Osteocyte (in vitro differentiated cells): Measurements from ENCODE around the gene DHX38. TPM values are rescaled to one million over a fixed set of nuclear protein-coding genes. Genes with fewer than 3 reads are reported as not detected.

Experiments
- DNase-seq: peaks from one replicate; pipeline ENCODE4 v3.0.0; 2021; ENCODE audit warnings: mixed read lengths; ENCODE audit not compliant: unreplicated experiment; ENCODE audit errors: extremely low spot score
- H3K27ac Mint-ChIP-seq: one replicate; pipeline ENCODE4 v1.8.0; 2021; ENCODE audit warnings: mild to moderate bottlenecking, mixed read lengths; ENCODE audit not compliant: unreplicated experiment
- H3K27me3 Mint-ChIP-seq: one replicate; pipeline ENCODE4 v1.8.0; 2021; ENCODE audit warnings: mixed read lengths; ENCODE audit not compliant: unreplicated experiment
- H3K36me3 Mint-ChIP-seq: one replicate; pipeline ENCODE4 v1.8.0; 2021; ENCODE audit warnings: mixed read lengths; ENCODE audit not compliant: unreplicated experiment
- H3K4me1 Mint-ChIP-seq: one replicate; pipeline ENCODE4 v1.8.0; 2021; ENCODE audit warnings: mixed read lengths; ENCODE audit not compliant: unreplicated experiment
- H3K4me3 Mint-ChIP-seq: one replicate; pipeline ENCODE4 v1.8.0; 2021; ENCODE audit warnings: mild to moderate bottlenecking, moderate library complexity, mixed read lengths; ENCODE audit not compliant: unreplicated experiment
- H3K9me3 Mint-ChIP-seq: one replicate; pipeline ENCODE4 v1.8.0; 2021; ENCODE audit warnings: mixed read lengths; ENCODE audit not compliant: unreplicated experiment
- CTCF ChIP-seq: fragments of 200-600 bp; sonication (generic); IDR thresholded peaks from 2 replicates; pipeline ENCODE4 v1.5.0; 2021; ENCODE audit warnings: antibody characterized with exemption, mild to moderate bottlenecking, moderate library complexity
- total RNA-seq: library from RNA; stranded (reverse); gene quantifications from 2 replicates; pipeline ENCODE4 v1.2.1, GENCODE V29; 2021

Gene DHX38
- total RNA-seq, 1 donor from 2014 or later = 59.3 TPM

GRCh38 chr16:72110662-72111615 lies 17.3 kb downstream of the DHX38 start:
- DNase-seq = no peak
- no peak overlapping the region for H3K27ac Mint-ChIP-seq
- no peak for TF ChIP-seq CTCF
- peaks cover 60% of the 10 kb centered on the region for H3K36me3 Mint-ChIP-seq
- H3K4me1 Mint-ChIP-seq = no peaks in the 10 kb centered on the region
- H3K4me3 Mint-ChIP-seq = no peak overlapping the region
- no peaks in the 10 kb centered on the region for H3K27me3 Mint-ChIP-seq
- H3K9me3 Mint-ChIP-seq = peaks cover 10% of the 10 kb centered on the region

GRCh38 chr16:72111657-72112451 lies 18.2 kb downstream of the DHX38 start:
- Mint-ChIP-seq H3K27ac (no peak overlapping the region), H3K27me3 (no peaks in the 10 kb centered on the region), H3K4me3 (no peak overlapping the region), H3K4me1 (no peaks in the 10 kb centered on the region), H3K9me3 (peaks cover 10% of the 10 kb centered on the region), H3K36me3 (peaks cover 52% of the 10 kb centered on the region)
- DNase-seq = no peak
- no peak for TF ChIP-seq CTCF

- Mint-ChIP-seq H3K36me3 (peaks cover 46% of the 10 kb centered on the region), H3K27ac (no peak overlapping the region), H3K4me3 (no peak overlapping the region), H3K9me3 (peaks cover 10% of the 10 kb centered on the region), H3K27me3 (no peaks in the 10 kb centered on the region), H3K4me1 (no peaks in the 10 kb centered on the region)
- no peak for TF ChIP-seq CTCF
- DNase-seq = no peak
These were observed 18.8 kb downstream of the DHX38 start for GRCh38 chr16:72112452-72112792.

- no peak for TF ChIP-seq CTCF
- Mint-ChIP-seq H3K4me1 (no peaks in the 10 kb centered on the region), H3K9me3 (peaks cover 10% of the 10 kb centered on the region), H3K27ac (no peak overlapping the region), H3K36me3 (peaks cover 40% of the 10 kb centered on the region), H3K4me3 (no peak overlapping the region), H3K27me3 (no peaks in the 10 kb centered on the region)
- no peak for DNase-seq
These were observed 19.4 kb downstream of the DHX38 start for GRCh38 chr16:72112906-72113615.
